ENCODE measurements around the gene HASPIN.

Gene HASPIN

GRCh38 chr17:3688852-3689261 lies 34.8 kb upstream of the HASPIN start:
- DNase-seq (ENCODE audit: low read depth, low spot score) = no peak
- CTCF ChIA-PET = no interaction called here
- POLR2A ChIA-PET = no interaction called here
- H3K4me3 ChIP-seq (ENCODE audit: low read depth, low read length) = no peak overlapping the region
- no peak for TF ChIP-seq CTCF (IDR thresholded peaks at IDR 0.05; ENCODE audit: insufficient read depth, low read length, missing control alignments)

GRCh38 chr17:3689262-3690093 lies 34.2 kb upstream of the HASPIN start:
- POLR2A ChIA-PET = no interaction called here
- H3K4me3 ChIP-seq (ENCODE audit: low read depth, low read length) = no peak overlapping the region
- CTCF ChIA-PET = no interaction called here
- no peak for DNase-seq (ENCODE audit: low read depth, low spot score)
- no peak for TF ChIP-seq CTCF (IDR thresholded peaks at IDR 0.05; ENCODE audit: insufficient read depth, low read length, missing control alignments)

- H3K4me3 ChIP-seq (ENCODE audit: low read depth, low read length) = no peak overlapping the region
- no peak for DNase-seq (ENCODE audit: low read depth, low spot score)
- CTCF ChIA-PET = no interaction called here
- TF ChIP-seq CTCF (IDR thresholded peaks at IDR 0.05; ENCODE audit: insufficient read depth, low read length, missing control alignments) = no peak
- POLR2A ChIA-PET = no interaction called here
Observed at GRCh38 chr17:3690094-3690715, 33.5 kb upstream of the HASPIN start.

- DNase-seq (ENCODE audit: low read depth, low spot score) = no peak
- CTCF ChIA-PET = interaction anchor here (1.3 to 1.4 kb wide), 2 partner anchors 9 to 31 kb away, joined by 3 to 7 read pairs; no protein-coding TSS in a partner anchor
- no peak overlapping the region for H3K4me3 ChIP-seq (ENCODE audit: low read depth, low read length)
- TF ChIP-seq CTCF (IDR thresholded peaks at IDR 0.05; ENCODE audit: insufficient read depth, low read length, missing control alignments) = no peak
- POLR2A ChIA-PET = no interaction called here
Observed at GRCh38 chr17:3691617-3692067, 32.1 kb upstream of the HASPIN start.

GRCh38 chr17:3692346-3692745 lies 31.4 kb upstream of the HASPIN start:
- H3K4me3 ChIP-seq (ENCODE audit: low read depth, low read length) = no peak overlapping the region
- no peak for DNase-seq (ENCODE audit: low read depth, low spot score)
- ChIA-PET CTCF (interaction anchor here (1.0 to 1.4 kb wide), 3 partner anchors 10 to 154 kb away, joined by 3 to 7 read pairs (median 3); partner anchors contain the start of gene NCBP3), POLR2A (no interaction called here)
- TF ChIP-seq CTCF (IDR thresholded peaks at IDR 0.05; ENCODE audit: insufficient read depth, low read length, missing control alignments) = no peak

- no peak for TF ChIP-seq CTCF (IDR thresholded peaks at IDR 0.05; ENCODE audit: insufficient read depth, low read length, missing control alignments)
- POLR2A ChIA-PET = no interaction called here
- CTCF ChIA-PET = interaction anchor here (1.0 to 1.4 kb wide), 3 partner anchors 8 to 153 kb away, joined by 3 to 7 read pairs (median 3); partner anchors contain the start of gene NCBP3
- DNase-seq (ENCODE audit: low read depth, low spot score) = no peak
- no peak overlapping the region for H3K4me3 ChIP-seq (ENCODE audit: low read depth, low read length)
Observed at GRCh38 chr17:3693141-3693540, 30.6 kb upstream of the HASPIN start.
